Trophoblast cell (in vitro differentiated cells and primary cell): Measurements from ENCODE around the gene SPATS2.

ENCODE experiments used
- DNase-seq, 2 donors: peaks; one replicate each; pipeline ENCODE4 v3.0.0-alpha.2; 2016
- H2AFZ ChIP-seq: 2 replicates; pipeline ENCODE4 v1.6.1; 2013; ENCODE audit warnings: low read length, moderate library complexity, mild to moderate bottlenecking; ENCODE audit not compliant: insufficient read depth, poor library complexity
- H2AK5ac ChIP-seq: 2 replicates; pipeline ENCODE4 v1.6.1; 2013; ENCODE audit warnings: mild to moderate bottlenecking, low read length
- H2BK120ac ChIP-seq: 2 replicates; pipeline ENCODE4 v1.6.1; 2013; ENCODE audit warnings: low read length, mild to moderate bottlenecking, moderate library complexity; ENCODE audit not compliant: insufficient read depth, poor library complexity
- H2BK12ac ChIP-seq: 2 replicates; pipeline ENCODE4 v1.6.1; 2013; ENCODE audit warnings: mild to moderate bottlenecking, low read length, moderate library complexity
- H2BK5ac ChIP-seq: 2 replicates; pipeline ENCODE4 v1.6.1; 2013; ENCODE audit warnings: low read length, low read depth, moderate library complexity, mild to moderate bottlenecking; ENCODE audit not compliant: poor library complexity
- H3K14ac ChIP-seq: 2 replicates; pipeline ENCODE4 v1.6.1; 2013; ENCODE audit warnings: mild to moderate bottlenecking, low read length
- H3K18ac ChIP-seq: 2 replicates; pipeline ENCODE4 v1.6.1; 2013; ENCODE audit warnings: mild to moderate bottlenecking, low read length
- H3K23ac ChIP-seq: 2 replicates; pipeline ENCODE4 v1.6.1; 2013; ENCODE audit warnings: low read length
- H3K27ac ChIP-seq: 2 replicates; pipeline ENCODE4 v1.5.1; 2013; ENCODE audit warnings: low read depth, mild to moderate bottlenecking, inconsistent platforms, low read length, moderate library complexity
- H3K27me3 ChIP-seq: 2 replicates; pipeline ENCODE4 v1.6.1; 2013; ENCODE audit warnings: inconsistent platforms, mild to moderate bottlenecking, low read length, moderate library complexity; ENCODE audit not compliant: insufficient read depth
- H3K36me3 ChIP-seq, 2 experiments: 1 replicate in 1 of 2; 2 replicates in 1 of 2; pipeline ENCODE4 v1.6.1; 2013; ENCODE audit warnings: low read length in 2 of 2, mild to moderate bottlenecking in 2 of 2, moderate library complexity in 1 of 2; ENCODE audit not compliant: insufficient read depth in 2 of 2, control insufficient read depth in 1 of 2
- H3K4ac ChIP-seq: 2 replicates; pipeline ENCODE4 v1.6.1; 2013; ENCODE audit warnings: low read depth, mild to moderate bottlenecking, low read length, moderate library complexity
- H3K4me1 ChIP-seq, 2 experiments: 1 replicate in 1 of 2; 2 replicates in 1 of 2; pipeline ENCODE4 v1.6.1; 2013; ENCODE audit warnings: low read length in 2 of 2, mild to moderate bottlenecking in 2 of 2, moderate library complexity in 1 of 2; ENCODE audit not compliant: insufficient read depth in 2 of 2, control insufficient read depth in 1 of 2
- H3K4me2 ChIP-seq: 2 replicates; pipeline ENCODE4 v1.6.1; 2013; ENCODE audit warnings: inconsistent platforms, mild to moderate bottlenecking, low read length, moderate library complexity
- H3K4me3 ChIP-seq: 2 replicates; pipeline ENCODE4 v1.5.1; 2013; ENCODE audit warnings: mild to moderate bottlenecking, low read depth, low read length, inconsistent platforms
- H3K79me1 ChIP-seq: one replicate; pipeline ENCODE4 v1.6.1; 2013; ENCODE audit warnings: low read length
- H3K79me2 ChIP-seq: 2 replicates; pipeline ENCODE4 v1.6.1; 2013; ENCODE audit warnings: low read length, mild to moderate bottlenecking; ENCODE audit not compliant: control insufficient read depth, insufficient read depth, poor library complexity
- H3K9ac ChIP-seq: 2 replicates; pipeline ENCODE4 v1.6.1; 2013; ENCODE audit warnings: mild to moderate bottlenecking, low read length
- H3K9me3 ChIP-seq: 2 replicates; pipeline ENCODE4 v1.6.1; 2013; ENCODE audit warnings: low read depth, mild to moderate bottlenecking, control low read depth, inconsistent platforms, low read length; ENCODE audit not compliant: insufficient read depth
- H4K12ac ChIP-seq: 2 replicates; pipeline ENCODE4 v1.6.1; 2013; ENCODE audit warnings: low read depth, mild to moderate bottlenecking, low read length, moderate library complexity
- H4K8ac ChIP-seq: 2 replicates; pipeline ENCODE4 v1.6.1; 2013; ENCODE audit warnings: low read depth, mild to moderate bottlenecking, low read length, moderate library complexity
- H4K91ac ChIP-seq: one replicate; pipeline ENCODE4 v1.6.1; 2013; ENCODE audit warnings: low read depth, mild to moderate bottlenecking, low read length, moderate library complexity
- WGBS: extraction: QIAGEN DNeasy Blood & Tissue Kit; methylation state at CpG from one replicate; pipeline ENCODE4 v1.1.7; 2013; ENCODE audit warnings: missing lambda C conversion rate; ENCODE audit not compliant: insufficient read length, insufficient coverage; ENCODE audit errors: extremely low coverage; 5-methylcytosine and 5-hydroxymethylcytosine counted together

SPATS2 gene

DNA sequence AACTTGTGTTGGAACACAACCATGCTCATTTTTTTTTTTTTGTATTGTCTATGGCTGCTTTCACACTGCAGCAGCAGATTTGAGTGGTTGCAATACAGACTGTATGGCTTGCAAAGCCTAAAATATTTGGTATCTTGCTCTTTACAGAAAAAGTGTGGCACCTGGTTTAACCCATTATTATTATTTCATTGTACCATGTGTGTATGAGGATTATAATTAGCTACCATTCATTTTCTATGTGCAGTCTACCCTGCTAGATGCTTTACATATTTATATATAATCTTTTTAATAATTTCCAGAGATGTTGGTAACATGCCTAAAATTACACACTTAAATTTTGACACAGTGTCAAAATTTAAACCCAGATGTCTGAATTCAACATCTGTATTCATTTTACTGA lies 37.7 kb downstream of the SPATS2 start:
- Histone ChIP-seq H3K27me3 (no peaks in the 10 kb centered on the region), H2BK5ac (no peak overlapping the region), H3K4me2 (no peak overlapping the region), H3K4me1 (peaks cover 2% of the 10 kb centered on the region in 2 experiments), H3K9ac (no peak overlapping the region), H3K23ac (no peak overlapping the region), H3K4me3 (no peak overlapping the region), H2BK120ac (no peak overlapping the region), H3K36me3 (no peaks in the 10 kb centered on the region), H3K9me3 (peaks cover 2% of the 10 kb centered on the region), H3K79me1 (no peaks in the 10 kb centered on the region), H4K12ac (no peak overlapping the region), H3K27ac (no peak overlapping the region), H4K8ac (no peak overlapping the region), H3K79me2 (no peaks in the 10 kb centered on the region), H3K18ac (no peak overlapping the region), H3K14ac (no peak overlapping the region), H3K4ac (no peak overlapping the region), H2AFZ (no peak overlapping the region), H4K91ac (no peak overlapping the region), H2BK12ac (no peak overlapping the region), H2AK5ac (no peak overlapping the region)
- DNase-seq, result no peak

DNA sequence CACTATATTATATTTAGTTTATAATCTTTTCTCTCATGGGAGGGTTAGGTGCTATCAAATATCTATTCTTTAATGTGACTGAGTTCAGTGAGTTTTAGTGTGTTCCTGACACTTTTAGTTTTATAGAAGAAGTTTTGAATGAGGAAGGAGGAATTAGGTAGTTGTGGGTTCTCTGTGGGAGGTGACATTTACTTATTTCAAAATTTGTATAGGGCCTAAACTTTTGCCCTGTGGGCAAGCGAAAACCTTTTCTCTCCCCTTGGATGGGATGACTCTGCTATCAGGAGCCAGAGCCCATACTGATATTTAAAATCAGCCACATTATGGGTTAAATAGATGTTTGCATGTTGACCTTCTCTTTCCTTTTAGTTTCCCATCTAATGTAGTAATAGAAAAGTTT lies 43.6 kb downstream of the SPATS2 start:
- Histone ChIP-seq H3K9ac (no peak overlapping the region), H3K14ac (no peak overlapping the region), H4K8ac (no peak overlapping the region), H3K79me2 (no peaks in the 10 kb centered on the region), H2BK12ac (no peak overlapping the region), H3K36me3 (no peaks in the 10 kb centered on the region), H2BK5ac (no peak overlapping the region), H3K23ac (no peak overlapping the region), H3K27me3 (no peaks in the 10 kb centered on the region), H3K9me3 (no peaks in the 10 kb centered on the region), H2BK120ac (no peak overlapping the region), H3K4me1 (peaks cover 0 to 2% of the 10 kb centered on the region in 2 experiments), H4K12ac (no peak overlapping the region), H3K79me1 (no peaks in the 10 kb centered on the region), H3K4ac (no peak overlapping the region), H2AK5ac (no peak overlapping the region), H3K18ac (no peak overlapping the region), H3K27ac (no peak overlapping the region), H3K4me3 (no peak overlapping the region), H4K91ac (no peak overlapping the region), H3K4me2 (no peak overlapping the region), H2AFZ (no peak overlapping the region)
- no CpG with 5 or more reads among the region's 1 CpG for WGBS
- no peak for DNase-seq

DNA sequence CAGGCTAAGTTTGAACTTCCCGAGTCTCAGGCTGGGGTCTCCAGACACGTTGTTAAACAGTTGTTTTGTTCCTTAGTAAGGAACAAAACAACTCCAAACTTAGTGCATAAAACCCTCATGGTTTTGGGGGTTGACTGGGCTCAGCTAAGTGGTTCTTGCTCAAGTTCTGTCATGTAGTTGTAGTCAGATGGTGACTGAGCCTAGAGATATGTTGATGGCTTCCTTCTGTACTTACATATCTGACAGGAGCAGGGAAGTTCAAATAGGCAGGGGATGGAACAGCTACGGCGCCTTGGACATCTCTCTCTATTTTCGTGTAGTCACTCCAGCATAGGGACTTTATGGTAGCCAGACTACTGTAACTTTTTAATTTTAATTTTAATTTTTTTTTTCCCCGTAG lies 45.7 kb downstream of the SPATS2 start:
- H2AFZ ChIP-seq, result no peak overlapping the region
- H3K4me3 ChIP-seq, result no peak overlapping the region
- no peak overlapping the region for H4K8ac ChIP-seq
- no peaks in the 10 kb centered on the region for H3K79me2 ChIP-seq
- no peak overlapping the region for H4K12ac ChIP-seq
- H2AK5ac ChIP-seq, result no peak overlapping the region
- no peak overlapping the region for H3K14ac ChIP-seq
- no CpG with 5 or more reads among the region's 6 CpGs for WGBS
- H3K36me3 ChIP-seq, result no peaks in the 10 kb centered on the region
- H3K4me2 ChIP-seq, result no peak overlapping the region
- peak; percentile 61 to 74 for DNase-seq
- H3K9ac ChIP-seq, result no peak overlapping the region
- H3K79me1 ChIP-seq, result no peaks in the 10 kb centered on the region
- H3K27ac ChIP-seq, result no peak overlapping the region
- H3K9me3 ChIP-seq, result no peaks in the 10 kb centered on the region
- no peak overlapping the region for H2BK120ac ChIP-seq
- H2BK5ac ChIP-seq, result no peak overlapping the region
- H4K91ac ChIP-seq, result no peak overlapping the region
- no peak overlapping the region for H2BK12ac ChIP-seq
- H3K4ac ChIP-seq, result no peak overlapping the region
- H3K18ac ChIP-seq, result no peak overlapping the region
- H3K4me1 ChIP-seq, result peaks cover 3 to 4% of the 10 kb centered on the region in 2 experiments
- no peak overlapping the region for H3K23ac ChIP-seq
- H3K27me3 ChIP-seq, result no peaks in the 10 kb centered on the region

DNA sequence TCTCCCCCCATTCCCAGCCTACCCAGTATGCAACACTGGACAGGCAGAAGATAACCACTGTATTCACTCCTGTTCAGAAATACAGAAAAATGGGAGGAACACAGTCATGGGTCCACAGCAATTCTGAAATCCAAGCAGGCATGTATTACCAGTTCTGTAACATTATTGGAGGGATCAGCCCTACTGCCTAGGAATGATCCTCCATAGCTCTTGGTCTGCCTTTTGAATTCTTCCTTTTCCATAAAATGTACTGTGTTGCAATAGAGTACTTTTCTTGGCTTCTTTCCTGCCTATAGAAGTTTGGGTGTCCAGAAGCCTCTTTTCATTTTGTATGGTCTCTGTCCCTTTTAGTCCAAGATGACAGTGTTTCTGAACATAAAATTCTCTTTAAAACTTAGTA lies 46.5 kb downstream of the SPATS2 start:
- no peak overlapping the region for H3K4me2 ChIP-seq
- H3K9me3 ChIP-seq, result no peaks in the 10 kb centered on the region
- no peak overlapping the region for H4K12ac ChIP-seq
- H3K36me3 ChIP-seq, result no peaks in the 10 kb centered on the region
- no peak overlapping the region for H2AK5ac ChIP-seq
- H3K79me1 ChIP-seq, result no peaks in the 10 kb centered on the region
- no peaks in the 10 kb centered on the region for H3K79me2 ChIP-seq
- no peak overlapping the region for H3K23ac ChIP-seq
- no peak overlapping the region for H3K18ac ChIP-seq
- no peak overlapping the region for H3K27ac ChIP-seq
- peak; percentile 72 to 95 for DNase-seq
- peaks cover 3 to 4% of the 10 kb centered on the region in 2 experiments for H3K4me1 ChIP-seq
- H2AFZ ChIP-seq, result no peak overlapping the region
- no peak overlapping the region for H2BK5ac ChIP-seq
- no peak overlapping the region for H3K4me3 ChIP-seq
- H3K9ac ChIP-seq, result no peak overlapping the region
- no peak overlapping the region for H2BK12ac ChIP-seq
- H3K14ac ChIP-seq, result no peak overlapping the region
- no peak overlapping the region for H3K4ac ChIP-seq
- no peak overlapping the region for H4K8ac ChIP-seq
- no peak overlapping the region for H4K91ac ChIP-seq
- no peak overlapping the region for H2BK120ac ChIP-seq
- no peaks in the 10 kb centered on the region for H3K27me3 ChIP-seq

DNA sequence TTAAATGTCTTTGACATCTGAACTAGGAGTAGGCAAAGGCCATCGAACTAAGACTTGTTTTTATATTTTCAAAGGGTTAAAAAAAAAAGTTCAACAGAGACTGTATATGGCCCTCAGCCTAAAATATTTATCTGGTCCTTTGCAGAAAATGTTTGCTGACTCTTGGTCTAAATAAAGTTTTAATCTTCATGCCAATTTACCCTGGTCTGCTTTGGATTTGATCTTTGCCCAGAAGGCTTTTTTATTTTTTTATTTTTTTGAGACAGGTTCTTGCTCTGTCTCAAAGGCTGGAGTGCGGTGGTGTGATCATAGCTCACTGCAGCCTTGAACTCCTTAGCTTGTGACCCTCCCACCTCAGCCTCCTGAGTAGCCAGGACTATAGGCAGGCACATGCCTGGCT lies 47.1 kb downstream of the SPATS2 start:
- H4K91ac ChIP-seq, result no peak overlapping the region
- no peak for DNase-seq
- H3K23ac ChIP-seq, result no peak overlapping the region
- no CpG with 5 or more reads among the region's 2 CpGs for WGBS
- H4K12ac ChIP-seq, result no peak overlapping the region
- no peak overlapping the region for H3K18ac ChIP-seq
- no peaks in the 10 kb centered on the region for H3K27me3 ChIP-seq
- no peak overlapping the region for H4K8ac ChIP-seq
- no peak overlapping the region for H2BK120ac ChIP-seq
- H2AFZ ChIP-seq, result no peak overlapping the region
- H3K4me1 ChIP-seq, result peaks cover 3 to 4% of the 10 kb centered on the region in 2 experiments
- H3K9ac ChIP-seq, result no peak overlapping the region
- H3K14ac ChIP-seq, result no peak overlapping the region
- H3K27ac ChIP-seq, result no peak overlapping the region
- no peaks in the 10 kb centered on the region for H3K79me2 ChIP-seq
- H3K36me3 ChIP-seq, result no peaks in the 10 kb centered on the region
- no peak overlapping the region for H2AK5ac ChIP-seq
- H3K9me3 ChIP-seq, result no peaks in the 10 kb centered on the region
- no peak overlapping the region for H3K4me2 ChIP-seq
- no peak overlapping the region for H2BK12ac ChIP-seq
- H3K4me3 ChIP-seq, result no peak overlapping the region
- H2BK5ac ChIP-seq, result no peak overlapping the region
- H3K4ac ChIP-seq, result no peak overlapping the region
- H3K79me1 ChIP-seq, result no peaks in the 10 kb centered on the region
